PC-9 (cell line): ENCODE measurements around the gene CLTCL1. TPM values are rescaled to one million over a fixed set of nuclear protein-coding genes. Genes with fewer than 3 reads are reported as not detected.
"Not testable (repeated sequence)": the region's sequence is repeated elsewhere in the genome, so short reads cannot be mapped to it uniquely, and the experiment has no call there.

Experiments
- BruUV-seq: library from RNA; stranded (reverse); fragments of 400-500 nt; replicated peaks from 2 replicates; lab custom pipeline; 2021; lab: Mats Ljungman, UMichigan
- CTCF ChIA-PET: fragments of 300-600 bp; sonication (Branson Sonifier 250); formaldehyde crosslinking; loops from one replicate; lab custom pipeline; 2022; ENCODE audit warnings: antibody characterized with exemption; lab: Charles Lee
- POLR2A ChIA-PET: fragments of 300-600 bp; sonication (Branson Sonifier 250); formaldehyde crosslinking; loops from one replicate; lab custom pipeline; 2022; ENCODE audit warnings: antibody characterized with exemption; ENCODE audit not compliant: unreplicated experiment; lab: Charles Lee
- DNase-seq, 2 experiments: peaks; one replicate each; pipeline versions ENCODE4 v3.0.0 to v3.0.0-alpha.2; 2015 to 2022; ENCODE audit warnings: mixed read lengths in 1 of 2
- H2AFZ ChIP-seq: fragments of 200-600 bp; sonication (generic); 2 replicates; pipeline ENCODE4 v1.8.1; 2017; ENCODE audit warnings: antibody characterized with exemption
- H3F3A ChIP-seq: fragments of 200-600 bp; sonication (generic); 2 replicates; pipeline ENCODE4 v1.8.1; 2017; ENCODE audit warnings: antibody characterized with exemption, mild to moderate bottlenecking, low read depth; ENCODE audit not compliant: insufficient read depth
- H3K27ac ChIP-seq: fragments of 200-600 bp; sonication (generic); 2 replicates; pipeline ENCODE4 v1.6.1; 2016; ENCODE audit warnings: mixed run types
- H3K27me3 ChIP-seq: fragments of 200-600 bp; sonication (generic); 2 replicates; pipeline ENCODE4 v1.6.1; 2016; ENCODE audit warnings: low read depth, mixed run types; ENCODE audit not compliant: insufficient read depth
- H3K36me3 ChIP-seq: fragments of 200-600 bp; sonication (generic); 2 replicates; pipeline ENCODE4 v1.6.1; 2016; ENCODE audit warnings: low read depth, mixed run types
- H3K4me1 ChIP-seq: fragments of 200-600 bp; sonication (generic); replicated peaks from 2 replicates; pipeline ENCODE4 v1.6.1; 2016; ENCODE audit warnings: mixed run types; ENCODE audit not compliant: insufficient read depth
- H3K4me2 ChIP-seq: fragments of 200-600 bp; sonication (generic); 2 replicates; pipeline ENCODE4 v1.6.1; 2017; ENCODE audit warnings: mixed run types
- H3K4me3 ChIP-seq: fragments of 200-600 bp; sonication (generic); 2 replicates; pipeline ENCODE4 v1.6.1; 2016; ENCODE audit warnings: mixed run types
- H3K79me2 ChIP-seq: fragments of 200-600 bp; sonication (generic); 2 replicates; pipeline ENCODE4 v1.6.1; 2017; ENCODE audit warnings: low read depth, mixed run types
- H3K9me2 ChIP-seq: fragments of 200-600 bp; sonication (generic); 2 replicates; pipeline ENCODE4 v1.8.1; 2017; ENCODE audit warnings: mild to moderate bottlenecking; ENCODE audit not compliant: insufficient read depth
- H3K9me3 ChIP-seq: fragments of 200-600 bp; sonication (generic); 2 replicates; pipeline ENCODE4 v1.8.1; 2016; ENCODE audit warnings: low read depth; ENCODE audit not compliant: insufficient read depth
- H4K20me1 ChIP-seq: fragments of 200-600 bp; sonication (generic); 2 replicates; pipeline ENCODE4 v1.8.1; 2017; ENCODE audit not compliant: insufficient read depth
- CTCF ChIP-seq: fragments of 200-600 bp; sonication (generic); conservative IDR thresholded peaks from 2 replicates; pipeline ENCODE4 v1.6.1; 2017; ENCODE audit warnings: mixed run types, antibody characterized with exemption, mild to moderate bottlenecking, moderate library complexity
- EZH2 ChIP-seq: fragments of 200-600 bp; sonication (generic); IDR thresholded peaks from 2 replicates; pipeline ENCODE4 v1.8.0; 2017; ENCODE audit warnings: antibody characterized with exemption, low read depth
- intact Hi-C: fragments of 100-400 bp; cut with micrococcal nuclease; formaldehyde crosslinking; loops from one replicate; pipeline ENCODE4 v1.10.0; 2022; ENCODE audit not compliant: unreplicated experiment
- total RNA-seq: library from RNA; stranded (reverse); gene quantifications from 2 replicates; pipeline ENCODE4 v1.2.3, GENCODE V29; 2021

The CLTCL1 gene
- total RNA-seq, 1 experiment from 2014 or later, result 7.2 TPM

- Histone ChIP-seq H3K36me3 (no peaks in the 10 kb centered on the region), H3K27me3 (no peaks in the 10 kb centered on the region), H3K9me2 (no peaks in the 10 kb centered on the region), H3K4me1 (no peaks in the 10 kb centered on the region), H3K79me2 (no peaks in the 10 kb centered on the region), H2AFZ (no peak overlapping the region), H3K27ac (no peak overlapping the region), H3K4me2 (peak overlapping the region; percentile 40; the same call in 1 of the 2 replicates), H3F3A (no peaks in the 10 kb centered on the region), H4K20me1 (no peaks in the 10 kb centered on the region), H3K9me3 (no peaks in the 10 kb centered on the region), H3K4me3 (no peak overlapping the region)
- TF ChIP-seq CTCF, result no peak
- TF ChIP-seq EZH2, result no peak
- ChIA-PET POLR2A (no interaction called here), CTCF (no interaction called here)
- no peak for DNase-seq
- intact Hi-C loops, result no loop called here
- no TSS peak for BruUV-seq
These were observed 31.3 kb downstream of the CLTCL1 start for GRCh38 chr22:19260194-19260593.

DNA sequence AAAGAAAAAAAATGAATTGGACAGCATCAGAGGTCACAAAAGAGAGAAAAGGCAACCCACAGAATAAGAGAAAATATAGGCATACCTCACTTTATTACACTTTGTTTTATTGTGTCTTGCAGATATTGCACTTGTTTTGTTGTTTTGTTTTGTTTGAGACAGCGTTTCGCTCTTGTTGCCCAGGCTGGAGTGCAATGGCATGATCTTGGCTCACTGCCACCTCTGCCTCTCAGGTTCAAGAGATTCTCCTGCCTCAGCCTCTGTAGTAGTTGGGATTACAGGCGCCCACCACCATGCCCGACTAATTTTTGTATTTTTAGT lies 32.6 kb downstream of the CLTCL1 start:
- H3K27ac ChIP-seq, H3K27me3 ChIP-seq, DNase-seq, BruUV-seq, H3K79me2 ChIP-seq, intact Hi-C loops, H2AFZ ChIP-seq, H3K9me3 ChIP-seq, H3F3A ChIP-seq, H4K20me1 ChIP-seq, H3K4me3 ChIP-seq, H3K36me3 ChIP-seq, CTCF ChIA-PET, POLR2A ChIA-PET, H3K4me1 ChIP-seq, H3K4me2 ChIP-seq, H3K9me2 ChIP-seq: not testable (repeated sequence)

DNA sequence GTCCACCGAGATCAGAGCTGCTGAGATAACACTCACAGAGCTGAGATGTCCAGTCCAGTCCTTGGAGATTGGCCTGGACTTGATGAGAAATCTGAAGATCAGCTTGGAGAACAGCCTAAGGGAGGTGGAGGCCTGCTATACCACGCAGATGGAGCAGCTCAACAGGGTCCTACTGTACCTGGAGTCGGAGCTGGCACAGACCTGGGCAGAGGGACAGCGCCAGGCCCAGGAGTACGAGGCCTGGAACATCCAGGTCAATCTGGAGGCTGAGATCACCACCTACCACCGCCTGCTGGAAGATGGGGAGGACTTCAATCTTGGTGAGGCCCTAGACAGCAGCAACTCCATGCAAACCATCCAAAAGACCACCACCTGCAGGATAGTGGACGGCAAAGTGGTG lies 33.1 kb downstream of the CLTCL1 start:
- Histone ChIP-seq H3K79me2 (no peaks in the 10 kb centered on the region), H3K27me3 (no peaks in the 10 kb centered on the region), H3F3A (no peaks in the 10 kb centered on the region), H2AFZ (no peak overlapping the region), H3K4me1 (no peaks in the 10 kb centered on the region), H3K36me3 (no peaks in the 10 kb centered on the region), H3K9me2 (no peaks in the 10 kb centered on the region), H3K4me2 (no peak overlapping the region), H3K4me3 (no peak overlapping the region), H3K27ac (no peak overlapping the region), H4K20me1 (no peaks in the 10 kb centered on the region), H3K9me3 (no peaks in the 10 kb centered on the region)
- intact Hi-C loops, result no loop called here
- POLR2A ChIA-PET, result no interaction called here
- CTCF ChIA-PET, result no interaction called here
- BruUV-seq, result no TSS peak
- TF ChIP-seq EZH2 (no peak), CTCF (no peak)
- no peak for DNase-seq

- H3K27ac ChIP-seq, H3K9me2 ChIP-seq, BruUV-seq, H3K79me2 ChIP-seq, H3K9me3 ChIP-seq, H4K20me1 ChIP-seq, intact Hi-C loops, H3K4me2 ChIP-seq, CTCF ChIA-PET, H3F3A ChIP-seq, H3K4me1 ChIP-seq, H2AFZ ChIP-seq, H3K36me3 ChIP-seq, H3K4me3 ChIP-seq, POLR2A ChIA-PET, H3K27me3 ChIP-seq, DNase-seq: not testable (repeated sequence)
These were observed 35.2 kb downstream of the CLTCL1 start for GRCh38 chr22:19256362-19256761.
